Gastrocnemius medialis (tissue), 4 donors: ENCODE measurements around the gene CAMK2D. TPM values are rescaled to one million over a fixed set of nuclear protein-coding genes. Genes with fewer than 3 reads are reported as not detected.

Experiments
- ATAC-seq, 2 donors: fragments of 150-250 bp; one replicate each; pipeline ENCODE4 v1.9.1; 2016
- DNase-seq, 2 donors: peaks; one replicate each; pipeline ENCODE4 v3.0.0-alpha.2; 2019
- H3K27ac ChIP-seq, 4 donors: fragments of 200-600 bp; sonication (generic); 1 replicate in 1 of 4; 2 replicates in 3 of 4; pipeline ENCODE4 v1.5.1; 2016 to 2018; ENCODE audit warnings: mild to moderate bottlenecking in 2 of 4, moderate library complexity in 1 of 4
- H3K27me3 ChIP-seq, 3 donors: fragments of 200-600 bp; sonication (generic) in 2 of 3; 1 replicate in 1 of 3; 2 replicates in 2 of 3; pipeline versions ENCODE4 v1.5.1 to v1.6.0; 2016 to 2019; ENCODE audit warnings: mild to moderate bottlenecking in 1 of 3, moderate library complexity in 1 of 3
- H3K36me3 ChIP-seq, 2 donors: fragments of 200-600 bp; sonication (generic) in 1 of 2; one replicate each; pipeline ENCODE4 v1.5.1; 2017 to 2018
- H3K4me1 ChIP-seq, 2 donors: fragments of 200-600 bp; sonication (generic) in 1 of 2; one replicate each; pipeline ENCODE4 v1.5.1; 2016 to 2017; ENCODE audit warnings: mild to moderate bottlenecking in 2 of 2
- H3K4me3 ChIP-seq, 4 donors: fragments of 200-600 bp; sonication (generic) in 3 of 4; 1 replicate in 1 of 4; 2 replicates in 3 of 4; pipeline ENCODE4 v1.5.1; 2016 to 2019; ENCODE audit warnings: mild to moderate bottlenecking in 2 of 4
- H3K9me3 ChIP-seq, 3 donors: fragments of 200-600 bp; sonication (generic) in 2 of 3; 1 replicate in 1 of 3; 2 replicates in 2 of 3; pipeline ENCODE4 v1.5.1; 2016 to 2019
- POLR2A ChIP-seq, 2 donors: fragments of 450-650 bp; IDR thresholded peaks; one replicate each; pipeline ENCODE4 v1.6.1; 2017; ENCODE audit warnings: antibody characterized with exemption in 2 of 2, mild to moderate bottlenecking in 2 of 2, moderate library complexity in 2 of 2
- in situ Hi-C, 4 donors: fragments of 200-750 bp; cut with MboI; loops; one replicate each; pipeline versions ENCODE4 v1.15.0 to v1.8.0; 2017; ENCODE audit warnings: low sequenced_read_pairs in 4 of 4
- intact Hi-C: fragments of 100-400 bp; cut with DNase I; formaldehyde crosslinking; loops from one replicate; pipeline ENCODE4 v1.15.1; 2023; ENCODE audit warnings: low total_unique reads
- total RNA-seq, 4 donors: library from RNA; depleted of rRNA; stranded (reverse); fragments of >200 nt; gene quantifications; one replicate each; pipeline versions ENCODE4 v1.1.0 to v1.2.3, GENCODE V29; 2016
- TF ChIP-seq, protein P1 (sequence below), 5 experiments: fragments of 450-650 bp in 3 of 5; fragments of 200-600 bp in 2 of 5; sonication (generic) in 2 of 5; IDR thresholded peaks in 4 of 5; conservative IDR thresholded peaks in 1 of 5; 1 replicate in 4 of 5; 2 replicates in 1 of 5; pipeline ENCODE4 v1.5.1; 2016 to 2019; ENCODE audit warnings: antibody characterized with exemption in 5 of 5, mild to moderate bottlenecking in 3 of 5, moderate library complexity in 3 of 5

Gene CAMK2D
- total RNA-seq, 4 donors from 2014 or later, result 73.2 to 149 (median 119) TPM

DNA sequence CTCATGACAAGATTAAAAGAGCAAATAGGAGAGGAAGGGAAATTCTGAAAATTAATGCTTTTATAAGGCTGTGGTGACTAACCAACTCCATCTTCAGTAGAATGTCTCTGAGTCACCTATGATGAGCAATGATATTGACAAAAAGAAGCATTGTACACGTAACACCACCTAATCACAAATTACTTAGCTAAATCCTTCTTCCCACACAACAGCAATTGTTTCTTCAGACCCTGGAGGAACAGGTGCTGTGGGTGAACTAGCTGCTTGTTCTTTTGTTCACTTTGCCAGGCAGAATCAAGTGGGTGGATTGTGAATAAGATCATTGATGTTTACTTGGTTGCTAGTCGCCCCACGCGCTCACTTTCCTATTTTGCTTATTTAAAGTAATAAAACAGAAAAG, 315.5 kb downstream of the CAMK2D start:
- H3K4me1 ChIP-seq, result peaks cover 20 to 51% of the 10 kb centered on the region in 2 donors
- H3K27me3 ChIP-seq, result no peaks in the 10 kb centered on the region
- peak overlapping the region; percentile 55 to 62 (median 56) for H3K27ac ChIP-seq
- TF ChIP-seq, protein P1, sequence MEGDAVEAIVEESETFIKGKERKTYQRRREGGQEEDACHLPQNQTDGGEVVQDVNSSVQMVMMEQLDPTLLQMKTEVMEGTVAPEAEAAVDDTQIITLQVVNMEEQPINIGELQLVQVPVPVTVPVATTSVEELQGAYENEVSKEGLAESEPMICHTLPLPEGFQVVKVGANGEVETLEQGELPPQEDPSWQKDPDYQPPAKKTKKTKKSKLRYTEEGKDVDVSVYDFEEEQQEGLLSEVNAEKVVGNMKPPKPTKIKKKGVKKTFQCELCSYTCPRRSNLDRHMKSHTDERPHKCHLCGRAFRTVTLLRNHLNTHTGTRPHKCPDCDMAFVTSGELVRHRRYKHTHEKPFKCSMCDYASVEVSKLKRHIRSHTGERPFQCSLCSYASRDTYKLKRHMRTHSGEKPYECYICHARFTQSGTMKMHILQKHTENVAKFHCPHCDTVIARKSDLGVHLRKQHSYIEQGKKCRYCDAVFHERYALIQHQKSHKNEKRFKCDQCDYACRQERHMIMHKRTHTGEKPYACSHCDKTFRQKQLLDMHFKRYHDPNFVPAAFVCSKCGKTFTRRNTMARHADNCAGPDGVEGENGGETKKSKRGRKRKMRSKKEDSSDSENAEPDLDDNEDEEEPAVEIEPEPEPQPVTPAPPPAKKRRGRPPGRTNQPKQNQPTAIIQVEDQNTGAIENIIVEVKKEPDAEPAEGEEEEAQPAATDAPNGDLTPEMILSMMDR (IDR thresholded peaks at IDR 0.05 in 4 of 5, conservative IDR thresholded peaks at IDR 0.05 in 1 of 5), result no peak
- no peak for TF ChIP-seq POLR2A (IDR thresholded peaks at IDR 0.05)
- DNase-seq (no peak), ATAC-seq (peak in 1 of 2 donors; percentile 10)
- no peaks in the 10 kb centered on the region for H3K36me3 ChIP-seq
- no peaks in the 10 kb centered on the region for H3K9me3 ChIP-seq
- in situ Hi-C loops, result no loop called here
- H3K4me3 ChIP-seq, result no peak overlapping the region
- intact Hi-C loops, result loop anchor here (5.0 kb wide), 1 partner anchor 316 kb away; the partner anchor contains the start of gene CAMK2D

DNA sequence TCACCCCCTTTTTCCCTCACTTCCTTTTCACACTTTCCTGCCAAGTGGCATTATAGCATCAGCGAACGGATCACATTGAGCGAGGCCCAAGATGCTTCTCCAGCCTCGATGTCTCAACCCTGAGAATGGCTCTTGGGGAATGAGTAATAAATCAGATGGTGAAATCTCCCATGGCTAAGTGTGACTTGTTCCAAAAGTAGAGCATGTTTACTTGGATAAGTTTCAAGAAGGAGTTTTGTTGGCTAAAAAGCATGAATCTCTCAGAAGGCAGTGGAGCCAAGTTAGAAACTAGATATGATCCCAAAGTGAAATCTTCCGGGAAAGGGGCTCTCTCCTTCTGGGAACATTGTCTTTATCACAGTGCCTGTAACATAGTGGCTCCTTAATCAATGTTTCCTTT, 316.3 kb downstream of the CAMK2D start:
- in situ Hi-C loops (no loop called here), intact Hi-C loops (loop anchor here (2.0 to 5.0 kb wide), 2 partner anchors 22 to 317 kb away; partner anchors contain the start of gene CAMK2D)
- ATAC-seq, result peak; percentile 86 to 87
- Histone ChIP-seq H3K36me3 (no peaks in the 10 kb centered on the region), H3K27me3 (no peaks in the 10 kb centered on the region), H3K9me3 (no peaks in the 10 kb centered on the region), H3K27ac (peak overlapping the region; percentile 55 to 62 (median 56)), H3K4me3 (no peak overlapping the region), H3K4me1 (peaks cover 20 to 51% of the 10 kb centered on the region in 2 donors)
- DNase-seq, result peak; percentile 63 to 69
- TF ChIP-seq, protein P1 (IDR thresholded peaks at IDR 0.05 in 4 of 5, conservative IDR thresholded peaks at IDR 0.05 in 1 of 5), result no peak
- TF ChIP-seq POLR2A (IDR thresholded peaks at IDR 0.05), result no peak

DNA sequence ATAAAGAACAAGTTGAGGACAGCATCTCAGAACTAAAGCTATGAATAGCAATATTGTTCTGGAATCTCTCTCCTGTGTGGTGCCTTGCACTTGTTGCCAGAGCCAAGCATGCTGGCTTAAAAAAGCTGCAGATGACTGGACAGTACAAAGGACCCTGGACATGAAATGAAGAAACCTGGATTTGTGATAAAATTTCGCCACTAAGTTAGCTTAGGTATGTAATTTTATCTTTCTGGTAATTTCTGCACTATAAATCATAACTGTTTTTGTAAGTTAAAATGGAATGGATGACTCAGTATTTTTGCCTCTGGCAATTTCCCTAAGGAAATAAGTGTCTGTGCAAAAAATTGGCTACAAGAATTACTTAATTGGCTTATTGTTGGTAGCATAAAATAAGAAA, 317.2 kb downstream of the CAMK2D start:
- no peak overlapping the region for H3K4me3 ChIP-seq
- DNase-seq (no peak), ATAC-seq (peak; percentile 20 to 21)
- H3K9me3 ChIP-seq, result no peaks in the 10 kb centered on the region
- TF ChIP-seq, protein P1 (IDR thresholded peaks at IDR 0.05 in 4 of 5, conservative IDR thresholded peaks at IDR 0.05 in 1 of 5), result no peak
- TF ChIP-seq POLR2A (IDR thresholded peaks at IDR 0.05), result no peak
- no peaks in the 10 kb centered on the region for H3K36me3 ChIP-seq
- H3K27ac ChIP-seq, result peak overlapping the region; percentile 55 to 62 (median 56)
- intact Hi-C loops, result loop anchor here (2.0 kb wide), 1 partner anchor 22 kb away; no protein-coding TSS in a partner anchor
- peaks cover 20 to 44% of the 10 kb centered on the region in 2 donors for H3K4me1 ChIP-seq
- H3K27me3 ChIP-seq, result no peaks in the 10 kb centered on the region
- in situ Hi-C loops, result no loop called here

DNA sequence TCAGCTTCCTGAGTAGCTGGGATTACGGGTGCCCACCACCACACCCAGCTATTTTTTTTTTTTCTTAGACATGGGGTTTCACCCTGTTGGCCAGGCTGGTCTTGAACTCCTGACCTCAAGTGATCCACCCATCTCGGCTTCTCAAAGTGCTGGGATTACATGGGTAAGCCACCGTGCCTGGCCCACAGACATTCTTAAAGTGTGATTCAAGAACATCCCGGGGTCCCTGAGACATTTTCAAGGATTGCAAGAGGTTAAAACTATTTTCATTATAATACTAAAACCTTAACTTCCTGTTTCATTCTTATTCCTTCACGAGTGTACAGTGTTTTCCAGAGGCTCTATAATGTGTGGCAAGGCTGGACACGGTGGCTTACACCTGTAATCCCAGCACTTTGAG, 318.7 kb downstream of the CAMK2D start:
- no peaks in the 10 kb centered on the region for H3K36me3 ChIP-seq
- H3K27ac ChIP-seq, result no peak overlapping the region
- peaks cover 19 to 34% of the 10 kb centered on the region in 2 donors for H3K4me1 ChIP-seq
- in situ Hi-C loops (no loop called here), intact Hi-C loops (no loop called here)
- ATAC-seq (no peak), DNase-seq (no peak)
- no peaks in the 10 kb centered on the region for H3K9me3 ChIP-seq
- no peak for TF ChIP-seq POLR2A (IDR thresholded peaks at IDR 0.05)
- TF ChIP-seq, protein P1 (IDR thresholded peaks at IDR 0.05 in 4 of 5, conservative IDR thresholded peaks at IDR 0.05 in 1 of 5), result no peak
- H3K27me3 ChIP-seq, result no peaks in the 10 kb centered on the region
- no peak overlapping the region for H3K4me3 ChIP-seq

DNA sequence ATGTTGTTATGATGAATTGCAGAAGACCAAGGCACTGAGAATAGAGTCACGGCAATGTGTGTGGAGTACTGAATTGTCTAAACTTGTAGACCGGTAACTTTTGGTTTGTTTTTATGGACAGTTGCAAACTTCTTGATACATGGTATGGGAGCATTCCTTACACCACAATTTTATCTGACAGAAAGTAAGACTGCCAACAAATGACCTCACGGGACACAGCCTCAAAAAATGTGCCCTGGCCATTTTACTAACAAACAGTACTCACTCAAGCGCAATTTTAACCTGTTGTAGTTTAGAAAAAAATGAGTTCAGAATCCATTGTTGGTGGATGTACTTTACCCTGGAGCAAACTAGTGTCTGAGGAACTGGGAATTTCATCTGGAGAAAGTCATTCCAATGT, 321.2 kb downstream of the CAMK2D start:
- no peaks in the 10 kb centered on the region for H3K27me3 ChIP-seq
- H3K4me1 ChIP-seq, result peaks cover 12 to 33% of the 10 kb centered on the region in 2 donors
- H3K4me3 ChIP-seq, result no peak overlapping the region
- DNase-seq (no peak), ATAC-seq (no peak)
- no peaks in the 10 kb centered on the region for H3K9me3 ChIP-seq
- no peak overlapping the region for H3K27ac ChIP-seq
- no peaks in the 10 kb centered on the region for H3K36me3 ChIP-seq
- TF ChIP-seq, protein P1 (IDR thresholded peaks at IDR 0.05 in 4 of 5, conservative IDR thresholded peaks at IDR 0.05 in 1 of 5), result no peak
- TF ChIP-seq POLR2A (IDR thresholded peaks at IDR 0.05), result no peak
- in situ Hi-C loops (no loop called here), intact Hi-C loops (no loop called here)
